ENCODE results near the gene SET. TPM values are rescaled to one million over a fixed set of nuclear protein-coding genes. Genes with fewer than 3 reads are reported as not detected.

SET gene
- total and polyA plus RNA-seq, 2 donors (not counting 3 experiments of a cell fraction or from before 2014, with no cell fraction given) = 61.1 to 483 TPM

DNA sequence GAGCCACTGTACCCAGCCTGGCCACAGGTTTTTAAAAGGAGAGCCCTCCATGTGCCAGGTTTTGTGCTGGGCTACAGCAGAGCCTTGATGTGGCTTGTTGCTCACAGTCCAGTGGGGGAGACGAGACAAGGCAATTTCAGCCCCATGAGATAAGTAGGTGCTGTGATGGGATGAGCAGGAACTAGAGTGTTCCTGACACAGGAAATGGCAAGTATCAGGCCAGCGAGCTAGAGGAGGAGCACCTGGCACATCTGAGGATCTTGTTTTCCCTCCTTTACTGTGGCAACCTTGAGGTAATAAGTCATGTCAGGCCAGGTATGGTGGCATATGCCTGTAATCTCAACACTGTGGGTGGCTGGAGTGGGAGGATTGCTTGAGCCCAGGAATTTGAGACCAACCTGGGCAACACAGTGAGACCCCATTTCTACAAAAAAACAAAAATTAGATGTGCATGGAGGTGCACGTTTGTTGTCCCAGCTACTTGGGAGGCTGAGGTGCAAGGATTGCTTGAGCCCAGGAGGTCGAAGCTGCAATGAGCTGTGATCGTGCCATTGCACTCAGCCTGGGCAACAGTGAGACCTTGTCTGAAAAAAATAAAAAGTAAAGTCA lies 38.7 kb downstream of the SET start:
- CTCF ChIA-PET = interaction anchor here (0.9 to 1.3 kb wide), 2 partner anchors 26 to 90 kb away, joined by 3 read pairs; partner anchors contain the start of gene PKN3
- Histone ChIP-seq H3K9me3 (replicated peaks; ENCODE audit: control insufficient read depth, insufficient read depth, low read length) (no peaks in the 10 kb centered on the region), H4K20me1 (replicated peaks; ENCODE audit: control insufficient read depth, extremely low read depth, insufficient read depth, low read length) (no peaks in the 10 kb centered on the region), H3K4me2 (ENCODE audit: insufficient read depth, low read length) (no peak overlapping the region), H3K27ac (ENCODE audit: insufficient read depth, low read depth, low read length) (no peak overlapping the region), H3K9me1 (replicated peaks; ENCODE audit: control insufficient read depth, extremely low read depth, insufficient read depth, low read length) (no peaks in the 10 kb centered on the region), H3K4me1 (ENCODE audit: control insufficient read depth, extremely low read depth, insufficient read depth, low read length) (peaks cover 5% of the 10 kb centered on the region), H3K4me3 (replicated peaks in 1 of 3; ENCODE audit: insufficient read depth in 1 of 3, low read depth in 1 of 3, low read length in 3 of 3) (no peak overlapping the region), H2AFZ (ENCODE audit: low read depth, low read length) (no peak overlapping the region), H3K27me3 (ENCODE audit: control insufficient read depth in 2 of 2, insufficient read depth in 2 of 2, low read length in 2 of 2) (no peaks in the 10 kb centered on the region), H3K9ac (replicated peaks; ENCODE audit: extremely low read depth, insufficient read depth, low read length) (no peak overlapping the region), H3K36me3 (ENCODE audit: control insufficient read depth in 2 of 2, extremely low read depth in 1 of 2, insufficient read depth in 2 of 2, low read length in 2 of 2) (no peaks in the 10 kb centered on the region), H3K79me2 (ENCODE audit: control insufficient read depth, insufficient read depth, low read length) (no peaks in the 10 kb centered on the region)
- intact Hi-C loops (cut with micrococcal nuclease) (no loop called here), dilution Hi-C loops (cut with MboI; ENCODE audit: extremely low pct_ligation_motif_present, low sequenced_read_pairs) (no loop called here)
- POLR2A ChIA-PET = no interaction called here
- no peak for FAIRE-seq
- no TSS peak for BruUV-seq (replicated peaks)
- no peak for TF ChIP-seq EZH2 (IDR thresholded peaks at IDR 0.05; ENCODE audit: borderline replicate concordance, low read depth, low read length, severe bottlenecking)
- TF ChIP-seq FOS (IDR thresholded peaks at IDR 0.05; ENCODE audit: borderline replicate concordance, insufficient read depth, low read length) = no peak
- TF ChIP-seq GATA2 (IDR thresholded peaks at IDR 0.05; ENCODE audit: insufficient read depth, insufficient read length, low read depth, low read length) = no peak
- TF ChIP-seq MYC (IDR thresholded peaks at IDR 0.05; ENCODE audit: low read depth, low read length) = no peak
- TF ChIP-seq MAX (IDR thresholded peaks at IDR 0.05; ENCODE audit: insufficient read depth, insufficient read length) = no peak
- TF ChIP-seq JUN (IDR thresholded peaks at IDR 0.05; ENCODE audit: borderline replicate concordance, insufficient read depth, insufficient read length, low read depth) = no peak
- TF ChIP-seq POLR2AphosphoS5 (IDR thresholded peaks at IDR 0.05; ENCODE audit: insufficient read depth, low read depth, low read length) = no peak
- no peak for TF ChIP-seq POLR2A (IDR thresholded peaks at IDR 0.05; ENCODE audit: low read depth, low read length)
- no peak for TF ChIP-seq CTCF (IDR thresholded peaks at IDR 0.05; ENCODE audit: extremely low read depth in 1 of 2, insufficient read depth in 1 of 2, low read depth in 1 of 2, low read length in 2 of 2)
- no peak for DNase-seq (ENCODE audit: low read depth, low spot score)
